Measurements from ENCODE around the gene FGF10. TPM values are rescaled to one million over a fixed set of nuclear protein-coding genes. Genes with fewer than 3 reads are reported as not detected.

Gene FGF10
- total RNA-seq, 3 donors from 2014 or later (not counting 1 experiment from before 2014, with no cell fraction given) = not detected

GRCh38 chr5:44401611-44402010 is 12.4 kb upstream of the FGF10 start:
- Histone ChIP-seq H3K4me1 (ENCODE audit: control insufficient read depth, insufficient read depth, low read length) (no peaks in the 10 kb centered on the region), H3K9me3 (ENCODE audit: control insufficient read depth, insufficient read depth, low read length) (peaks cover 2% of the 10 kb centered on the region), H3K27ac (ENCODE audit: low read length) (no peak overlapping the region), H3K27me3 (ENCODE audit: control insufficient read depth, insufficient read depth, low read length) (no peaks in the 10 kb centered on the region), H3K4me3 (ENCODE audit: low read length) (no peak overlapping the region), H3K36me3 (ENCODE audit: control insufficient read depth, insufficient read depth, low read length) (no peaks in the 10 kb centered on the region)
- Mint-ChIP-seq H3K9me3 (peaks cover 8 to 10% of the 10 kb centered on the region in 2 donors), H3K36me3 (peaks cover 4% of the 10 kb centered on the region), H3K27me3 (ENCODE audit: low read depth in 2 of 2) (no peaks in the 10 kb centered on the region), H3K27ac (no peak overlapping the region), H3K4me1 (no peaks in the 10 kb centered on the region), H3K4me3 (no peak overlapping the region)
- no peak for ATAC-seq
- no peak for TF ChIP-seq CTCF (IDR thresholded peaks at IDR 0.05)
- 64% methylated on average over 4 of the region's 4 CpGs for WGBS (ENCODE audit: insufficient coverage)
- no peak for DNase-seq
- intact Hi-C loops (cut with micrococcal nuclease) = no loop called here

GRCh38 chr5:44398382-44398781 is 9.2 kb upstream of the FGF10 start:
- peaks cover 2% of the 10 kb centered on the region for H3K9me3 ChIP-seq (ENCODE audit: control insufficient read depth, insufficient read depth, low read length)

GRCh38 chr5:44396312-44396711 is 7.1 kb upstream of the FGF10 start:
- H3K9me3 Mint-ChIP-seq = peaks cover 8 to 9% of the 10 kb centered on the region in 2 donors
- no peak for TF ChIP-seq CTCF (IDR thresholded peaks at IDR 0.05)
- H3K27ac Mint-ChIP-seq = no peak overlapping the region
- intact Hi-C loops (cut with micrococcal nuclease) = no loop called here
- Histone ChIP-seq H3K36me3 (ENCODE audit: control insufficient read depth, insufficient read depth, low read length) (no peaks in the 10 kb centered on the region), H3K27me3 (ENCODE audit: control insufficient read depth, insufficient read depth, low read length) (no peaks in the 10 kb centered on the region), H3K4me1 (ENCODE audit: control insufficient read depth, insufficient read depth, low read length) (no peaks in the 10 kb centered on the region), H3K9me3 (ENCODE audit: control insufficient read depth, insufficient read depth, low read length) (peaks cover 2% of the 10 kb centered on the region), H3K4me3 (ENCODE audit: low read length) (no peak overlapping the region), H3K27ac (ENCODE audit: low read length) (no peak overlapping the region)
- H3K27me3 Mint-ChIP-seq (ENCODE audit: low read depth in 2 of 2) = no peaks in the 10 kb centered on the region
- ATAC-seq = no peak
- H3K36me3 Mint-ChIP-seq = no peaks in the 10 kb centered on the region
- WGBS (ENCODE audit: insufficient coverage) = 91% methylated on average over 3 of the region's 3 CpGs
- DNase-seq = no peak
- no peaks in the 10 kb centered on the region for H3K4me1 Mint-ChIP-seq
- H3K4me3 Mint-ChIP-seq = no peak overlapping the region

More at GRCh38 chr5:44398382-44398781, 9.2 kb upstream of the FGF10 start:
- Mint-ChIP-seq H3K27ac (no peak overlapping the region), H3K27me3 (ENCODE audit: low read depth in 2 of 2) (no peaks in the 10 kb centered on the region), H3K36me3 (no peaks in the 10 kb centered on the region), H3K4me1 (no peaks in the 10 kb centered on the region), H3K4me3 (no peak overlapping the region), H3K9me3 (peaks cover 9% of the 10 kb centered on the region in 2 donors)
- DNase-seq (no peak), ATAC-seq (no peak)
- H3K4me1 ChIP-seq (ENCODE audit: control insufficient read depth, insufficient read depth, low read length) = no peaks in the 10 kb centered on the region
- H3K27me3 ChIP-seq (ENCODE audit: control insufficient read depth, insufficient read depth, low read length) = no peaks in the 10 kb centered on the region
- H3K36me3 ChIP-seq (ENCODE audit: control insufficient read depth, insufficient read depth, low read length) = no peaks in the 10 kb centered on the region
- no peak for TF ChIP-seq CTCF (IDR thresholded peaks at IDR 0.05)
- no peak overlapping the region for H3K4me3 ChIP-seq (ENCODE audit: low read length)
- no peak overlapping the region for H3K27ac ChIP-seq (ENCODE audit: low read length)
- intact Hi-C loops (cut with micrococcal nuclease) = no loop called here

- H3K4me1 ChIP-seq (ENCODE audit: control insufficient read depth, insufficient read depth, low read length) = no peaks in the 10 kb centered on the region
- no peak overlapping the region for H3K4me3 ChIP-seq (ENCODE audit: low read length)
- Mint-ChIP-seq H3K4me1 (no peaks in the 10 kb centered on the region), H3K4me3 (no peak overlapping the region), H3K9me3 (peaks cover 9 to 11% of the 10 kb centered on the region in 2 donors), H3K36me3 (peaks cover 19% of the 10 kb centered on the region), H3K27ac (no peak overlapping the region), H3K27me3 (ENCODE audit: low read depth in 2 of 2) (peaks cover 11 to 24% of the 10 kb centered on the region in 2 donors)
- H3K27me3 ChIP-seq (ENCODE audit: control insufficient read depth, insufficient read depth, low read length) = peaks cover 11% of the 10 kb centered on the region
- no peak for DNase-seq
- 32% methylated on average over 2 of the region's 2 CpGs for WGBS (ENCODE audit: insufficient coverage)
- H3K36me3 ChIP-seq (ENCODE audit: control insufficient read depth, insufficient read depth, low read length) = no peaks in the 10 kb centered on the region
- H3K27ac ChIP-seq (ENCODE audit: low read length) = no peak overlapping the region
- TF ChIP-seq CTCF (IDR thresholded peaks at IDR 0.05) = no peak
- intact Hi-C loops (cut with micrococcal nuclease) = no loop called here
- H3K9me3 ChIP-seq (ENCODE audit: control insufficient read depth, insufficient read depth, low read length) = no peaks in the 10 kb centered on the region
- no peak for ATAC-seq
Observed at GRCh38 chr5:44390351-44390750, 1.1 kb upstream of the FGF10 start.

Measured in natural killer cell (primary cell).